Activated CD8-positive, alpha-beta memory T cell treated with anti-CD3 and anti-CD28 coated beads, Interleukin-2, amount 10 ng/mL, durations not matched to agents 7 days and 5 days (primary cell): ENCODE results near the gene TSSK1B. TPM values are rescaled to one million over a fixed set of nuclear protein-coding genes. Genes with fewer than 3 reads are reported as not detected.

Experiments
- ATAC-seq: fragments of 150-1000 bp; cut with Tn5 transposase; one replicate; pipeline ENCODE4 v1.10.0; 2021; ENCODE audit warnings: moderate library complexity
- CTCF ChIA-PET: fragments of 350-600 bp; sonication (Branson Sonifier 250); formaldehyde crosslinking; loops from one replicate; lab custom pipeline; 2021; ENCODE audit warnings: antibody characterized with exemption; lab: Charles Lee
- DNase-seq: peaks from one replicate; pipeline ENCODE4 v3.0.0-alpha.2; 2020
- H3K27ac Mint-ChIP-seq: one replicate; pipeline ENCODE4 v1.8.0; 2021; ENCODE audit warnings: mild to moderate bottlenecking, mixed read lengths
- H3K27me3 Mint-ChIP-seq: one replicate; pipeline ENCODE4 v1.8.0; 2021; ENCODE audit warnings: mixed read lengths
- H3K36me3 Mint-ChIP-seq: one replicate; pipeline ENCODE4 v1.8.0; 2021; ENCODE audit warnings: mild to moderate bottlenecking, mixed read lengths
- H3K4me1 Mint-ChIP-seq: one replicate; pipeline ENCODE4 v1.8.0; 2021; ENCODE audit warnings: mixed read lengths
- H3K4me3 Mint-ChIP-seq: one replicate; pipeline ENCODE4 v1.8.0; 2021; ENCODE audit warnings: mild to moderate bottlenecking, moderate library complexity, mixed read lengths
- H3K9me3 Mint-ChIP-seq: one replicate; pipeline ENCODE4 v1.8.0; 2022; ENCODE audit warnings: low read depth, mixed read lengths
- total RNA-seq, 2 experiments: library from RNA; stranded (reverse); gene quantifications; one replicate each; pipeline ENCODE4 v1.2.3, GENCODE V29; 2021

The TSSK1B gene
- total RNA-seq, 2 experiments from 2014 or later, result not detected

GRCh38 chr5:113387844-113388243 lies 46.9 kb downstream of the TSSK1B start:
- Mint-ChIP-seq H3K36me3 (no peaks in the 10 kb centered on the region), H3K4me3 (no peak overlapping the region), H3K27me3 (peaks cover 30% of the 10 kb centered on the region), H3K4me1 (no peaks in the 10 kb centered on the region), H3K9me3 (no peaks in the 10 kb centered on the region), H3K27ac (no peak overlapping the region)
- CTCF ChIA-PET, result interaction anchor here (1.2 to 3.0 kb wide), 3 partner anchors 9 to 48 kb away, joined by 3 to 12 read pairs (median 3); no protein-coding TSS in a partner anchor
- ATAC-seq (no peak), DNase-seq (no peak)

- Mint-ChIP-seq H3K36me3 (no peaks in the 10 kb centered on the region), H3K27ac (no peak overlapping the region), H3K27me3 (peaks cover 25% of the 10 kb centered on the region), H3K4me3 (no peak overlapping the region), H3K9me3 (no peaks in the 10 kb centered on the region), H3K4me1 (peaks cover 21% of the 10 kb centered on the region)
- CTCF ChIA-PET, result interaction anchor here (0.8 to 1.2 kb wide), 4 partner anchors 11 to 126 kb away, joined by 3 read pairs; no protein-coding TSS in a partner anchor
- ATAC-seq, result no peak
- DNase-seq, result no peak
Measured at GRCh38 chr5:113384782-113385285, 50.0 kb downstream of the TSSK1B start.

GRCh38 chr5:113382731-113383130 lies 52.1 kb downstream of the TSSK1B start:
- Mint-ChIP-seq H3K27me3 (peaks cover 23% of the 10 kb centered on the region), H3K27ac (no peak overlapping the region), H3K9me3 (no peaks in the 10 kb centered on the region), H3K36me3 (no peaks in the 10 kb centered on the region), H3K4me1 (peaks cover 37% of the 10 kb centered on the region), H3K4me3 (no peak overlapping the region)
- DNase-seq, result no peak
- ATAC-seq, result no peak
- CTCF ChIA-PET, result interaction anchor here (5.3 kb wide), 1 partner anchor 129 kb away, joined by 42 read pairs; the partner anchor contains the start of gene YTHDC2

Other genes with a start within 250 kb of the TSSK1B start
- 1 to 10 TPM; 7.4 to 7.5 TPM for gene MCC, start 53.5 kb upstream of the TSSK1B start, total RNA-seq
- gene YTHDC2, start 78.7 kb upstream of the TSSK1B start, total RNA-seq, result 10 to 100 TPM; 27.6 to 32.8 TPM